GM21381 (cell line): ENCODE results near the gene PMAIP1.
A peak's percentile ranks its signal among the peaks of the same experiment; 100 is the strongest.
"Not testable (repeated sequence)": the region's sequence is repeated elsewhere in the genome, so short reads cannot be mapped to it uniquely, and the experiment has no call there.

Experiments
- ATAC-seq: cut with Tn5 transposase; IDR thresholded peaks from one replicate; pipeline ENCODE4 v1.9.1; 2021; ENCODE audit warnings: mild to moderate bottlenecking, moderate library complexity; ENCODE audit not compliant: unreplicated experiment

Gene PMAIP1

GRCh38 chr18:59884351-59884750, 15.4 kb upstream of the PMAIP1 start:
- ATAC-seq: no peak

DNA sequence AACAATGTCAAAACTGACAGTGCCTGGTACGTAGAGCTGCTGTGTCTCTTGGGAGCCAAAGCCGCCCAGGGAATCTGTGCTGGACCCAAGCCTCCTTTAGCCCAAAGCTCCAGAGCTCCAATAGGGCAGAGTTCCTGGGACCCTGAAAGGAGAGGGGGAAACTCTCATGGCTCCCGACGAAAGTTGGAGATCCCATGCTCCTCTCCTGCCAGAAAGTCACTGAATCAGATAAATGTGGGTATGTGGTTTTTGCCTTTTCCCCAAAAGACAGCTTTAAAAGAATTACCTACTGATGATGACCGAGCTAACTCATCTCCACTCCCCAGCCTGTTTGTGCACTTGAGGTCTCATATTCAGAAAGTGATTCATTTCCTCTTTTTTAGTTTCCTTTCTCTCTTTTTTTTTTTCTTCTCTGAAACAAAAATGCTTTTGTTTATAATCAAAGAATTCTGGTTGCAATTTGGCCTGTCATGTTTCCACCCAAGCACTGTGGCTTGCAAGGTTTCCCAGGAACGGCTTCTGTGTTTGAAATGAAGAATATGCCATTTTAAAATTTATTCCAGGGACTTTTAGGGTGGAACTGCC, 14.1 kb upstream of the PMAIP1 start:
- peak; percentile 82 for ATAC-seq

GRCh38 chr18:59886399-59886798, 13.4 kb upstream of the PMAIP1 start:
- not testable (repeated sequence) for ATAC-seq

DNA sequence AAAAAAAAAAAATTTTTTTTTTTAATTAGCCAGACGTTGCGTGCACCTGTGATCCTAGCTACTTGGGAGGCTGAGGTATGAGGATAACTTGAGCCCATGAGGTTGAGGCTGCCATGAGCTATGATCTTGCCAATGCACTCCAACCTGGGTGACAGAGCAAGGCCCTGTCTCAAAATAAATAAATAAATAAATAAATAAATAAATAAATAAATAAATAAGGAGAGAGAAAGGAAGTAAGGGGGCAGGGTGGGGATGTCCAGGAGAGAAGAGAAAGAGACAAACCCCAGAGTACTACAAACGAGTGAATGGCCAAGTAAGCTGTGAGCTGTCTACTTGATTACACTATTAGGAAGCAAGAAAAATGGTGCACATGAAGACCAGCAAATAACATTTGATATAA, 7.7 kb upstream of the PMAIP1 start:
- no peak for ATAC-seq

DNA sequence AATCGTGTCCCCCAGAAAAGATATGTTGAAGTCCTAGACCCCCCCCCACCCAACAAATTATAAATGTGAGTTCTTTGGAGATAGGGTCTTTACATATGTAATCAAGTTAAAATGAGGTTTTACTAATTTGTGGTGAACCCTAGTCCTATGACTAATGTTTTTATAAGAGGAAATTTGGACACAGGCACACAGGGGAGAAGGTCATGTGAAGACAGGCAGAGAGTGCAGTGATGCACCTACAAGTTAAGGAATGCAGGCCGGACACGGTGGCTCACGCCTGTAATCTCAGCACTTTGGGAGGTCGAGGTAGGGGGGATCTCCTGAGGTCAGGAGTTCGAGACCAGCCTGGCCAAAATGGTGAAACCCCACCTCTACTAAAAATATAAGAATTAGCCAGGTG, 5.8 kb upstream of the PMAIP1 start:
- ATAC-seq: no peak

GRCh38 chr18:59897321-59897954, 2.4 kb upstream of the PMAIP1 start:
- no peak for ATAC-seq

- no peak for ATAC-seq
These were observed 1.7 kb upstream of the PMAIP1 start for GRCh38 chr18:59898093-59898492.

GRCh38 chr18:59898609-59899297, 1.0 kb upstream of the PMAIP1 start:
- peak; percentile 8 for ATAC-seq

GRCh38 chr18:59900222-59901128, 679 bp downstream of the PMAIP1 start:
- ATAC-seq: peak; percentile 21

GRCh38 chr18:59902131-59902992, 2.6 kb downstream of the PMAIP1 start:
- no peak for ATAC-seq

DNA sequence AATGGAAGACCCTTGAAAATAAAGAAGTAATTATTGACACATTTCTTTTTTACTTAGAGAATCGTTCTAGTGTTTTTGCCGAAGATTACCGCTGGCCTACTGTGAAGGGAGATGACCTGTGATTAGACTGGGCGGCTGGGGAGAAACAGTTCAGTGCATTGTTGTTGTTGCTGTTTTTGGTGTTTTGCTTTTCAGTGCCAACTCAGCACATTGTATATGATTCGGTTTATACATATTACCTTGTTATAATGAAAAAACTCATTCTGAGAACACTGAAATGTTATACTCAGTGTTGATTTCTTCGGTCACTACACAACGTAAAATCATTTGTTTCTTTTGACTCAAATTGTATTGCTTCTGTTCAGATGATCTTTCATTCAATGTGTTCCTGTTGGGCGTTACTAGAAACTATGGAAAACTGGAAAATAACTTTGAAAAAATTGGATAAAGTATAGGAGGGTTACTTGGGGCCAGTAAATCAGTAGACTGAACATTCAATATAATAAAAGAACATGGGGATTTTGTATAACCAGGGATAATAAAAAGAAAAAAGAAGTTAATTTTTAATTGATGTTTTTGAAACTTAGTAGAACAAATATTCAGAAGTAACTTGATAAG, 3.3 kb downstream of the PMAIP1 start:
- no peak for ATAC-seq

- ATAC-seq: no peak
These were observed 4.3 kb downstream of the PMAIP1 start for GRCh38 chr18:59904011-59904601.

GRCh38 chr18:59905686-59906091, 5.9 kb downstream of the PMAIP1 start:
- ATAC-seq: no peak

DNA sequence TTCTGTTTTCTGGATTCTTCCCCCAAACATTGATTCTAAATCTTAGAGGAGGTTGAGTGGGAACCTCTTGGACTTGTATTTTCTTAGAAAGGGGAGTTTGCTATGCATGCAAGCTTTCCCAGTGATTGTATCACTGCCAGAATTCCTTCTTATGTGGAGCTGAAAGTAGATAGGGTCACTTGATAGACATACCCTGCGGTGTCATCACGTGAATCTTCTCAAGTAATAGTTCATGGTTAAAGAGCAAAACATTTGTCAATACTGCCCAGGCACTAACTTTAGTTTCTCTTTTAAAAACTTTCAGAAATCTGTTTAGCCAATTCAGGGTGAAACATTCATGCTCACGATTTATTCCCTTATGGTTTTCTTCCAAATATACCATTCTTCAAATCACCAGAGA, 6.4 kb downstream of the PMAIP1 start:
- no peak for ATAC-seq

DNA sequence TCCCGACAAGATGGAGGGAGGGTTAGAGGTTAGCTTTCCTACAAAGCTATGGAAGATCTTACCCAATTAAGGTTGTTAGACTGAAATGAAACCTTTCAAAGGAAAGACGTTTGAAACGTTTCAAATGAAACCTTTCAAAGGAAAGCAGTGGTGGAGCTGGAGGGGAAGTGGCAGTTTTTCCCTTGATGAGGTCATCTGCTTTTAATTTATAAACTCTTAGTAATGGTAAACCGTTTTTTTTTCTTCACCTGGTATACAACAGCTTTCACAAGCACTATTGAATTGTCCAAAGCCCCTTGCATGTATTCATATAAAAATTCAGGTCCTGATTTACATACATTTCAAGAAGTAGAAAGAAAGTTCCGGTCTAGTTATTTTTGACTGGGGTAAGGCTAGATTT, 7.4 kb downstream of the PMAIP1 start:
- no peak for ATAC-seq

GRCh38 chr18:59907660-59908059, 7.9 kb downstream of the PMAIP1 start:
- no peak for ATAC-seq

DNA sequence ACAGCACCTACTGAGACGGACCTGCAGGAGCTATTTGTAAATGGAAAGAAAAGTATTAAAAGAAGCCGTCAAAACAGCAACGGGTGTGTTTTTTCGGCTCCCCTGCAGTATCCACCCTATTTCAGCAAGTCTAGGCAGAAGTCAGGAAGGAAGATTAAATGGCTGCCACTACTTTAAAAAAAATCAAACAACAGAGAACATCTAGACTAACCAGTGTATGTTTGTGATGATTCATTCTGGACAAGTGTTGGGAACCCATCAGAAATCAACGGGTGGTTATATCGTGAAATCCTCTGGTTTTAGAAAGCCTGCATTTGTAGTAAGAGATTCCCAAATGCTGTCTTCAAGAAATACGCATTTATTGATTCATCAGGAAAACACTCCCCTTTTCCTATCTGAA, 9.0 kb downstream of the PMAIP1 start:
- no peak for ATAC-seq

DNA sequence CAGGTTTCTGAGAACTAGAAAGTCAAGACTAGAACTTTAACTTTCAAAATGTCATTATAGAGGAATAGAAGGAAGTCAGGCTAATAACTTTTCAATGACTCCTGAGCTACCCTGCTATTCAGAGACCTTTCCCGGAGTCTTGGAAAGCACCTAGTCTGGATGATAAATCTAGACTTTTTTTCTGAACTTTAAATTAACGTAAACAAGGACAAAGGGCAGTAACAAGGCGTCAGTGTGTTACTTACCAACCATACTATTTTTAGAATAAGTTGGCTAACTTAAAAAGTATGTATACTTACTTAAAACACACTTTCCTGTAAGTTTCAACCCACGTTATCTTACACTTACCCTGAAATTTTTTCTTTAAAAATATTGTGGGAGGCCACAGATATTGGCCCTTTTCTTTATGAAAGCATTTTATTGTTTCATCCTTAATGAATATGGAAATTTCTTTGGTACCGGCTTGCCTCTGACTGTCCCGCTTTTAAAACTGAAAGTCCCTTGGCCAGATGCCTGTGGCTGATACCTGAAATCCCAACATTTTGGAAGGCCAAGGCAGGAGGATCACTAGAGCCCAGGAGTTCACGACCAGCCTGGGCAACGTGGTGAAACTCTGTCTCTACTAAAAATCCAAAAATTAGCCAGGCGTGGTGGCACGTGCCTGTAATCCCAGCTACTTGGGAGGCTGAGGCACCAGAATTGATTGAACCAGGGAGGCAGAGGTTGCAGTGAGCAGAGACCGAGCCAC, 9.7 kb downstream of the PMAIP1 start:
- no peak for ATAC-seq

GRCh38 chr18:59910967-59911366, 11.2 kb downstream of the PMAIP1 start:
- no peak for ATAC-seq
